HT-29 (cell line): Measurements from ENCODE around the gene UBTD1. TPM values are rescaled to one million over a fixed set of nuclear protein-coding genes. Genes with fewer than 3 reads are reported as not detected.

Experiments used
- DNase-seq: peaks from one replicate; pipeline ENCODE4 v3.0.0-alpha.2; 2015; ENCODE audit warnings: low spot score
- total RNA-seq: library from RNA; depleted of rRNA; stranded (reverse); fragments of >200 nt; shearing (Covaris generic); gene quantifications from 2 replicates; pipeline ENCODE4 v1.2.3, GENCODE V29; 2014; rRNA removed

Gene UBTD1
- total RNA-seq, 1 experiment from 2014 or later = 23.5 TPM

DNA sequence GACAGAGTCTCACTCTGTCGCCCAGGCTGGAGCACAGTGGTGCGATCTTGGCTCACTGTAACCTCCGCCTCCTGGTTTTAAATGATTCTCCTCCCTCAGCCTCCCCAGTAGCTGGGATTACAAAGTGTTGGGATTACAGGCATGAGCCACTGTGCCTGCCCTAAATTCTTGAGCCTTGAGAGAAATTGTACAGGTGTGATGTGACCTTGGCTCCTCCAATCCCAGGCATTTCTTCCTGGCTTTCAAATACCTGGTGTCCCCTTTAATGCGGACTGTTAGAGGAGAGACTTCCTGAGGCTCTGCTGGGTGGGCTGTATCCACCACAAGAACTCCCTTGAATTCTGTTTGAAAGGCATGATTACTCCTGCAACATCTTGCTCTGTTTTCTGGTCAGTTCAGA lies 119.6 kb downstream of the UBTD1 start:
- DNase-seq = no peak

GRCh38 chr10:97618733-97619132 lies 120.0 kb downstream of the UBTD1 start:
- no peak for DNase-seq

Other genes with a start within 250 kb of the UBTD1 start
- gene ARHGAP19, start 206.3 kb upstream of the UBTD1 start, total RNA-seq = 4.6 and 5.2 TPM in 2 replicates
- 3.7 and 5.8 TPM in 2 replicates for gene FRAT1, start 179.7 kb upstream of the UBTD1 start, total RNA-seq
- 29.1 and 30.3 TPM in 2 replicates for gene FRAT2, start 164.2 kb upstream of the UBTD1 start, total RNA-seq
- 67.7 and 76.2 TPM in 2 replicates for gene RRP12, start 97.6 kb upstream of the UBTD1 start, total RNA-seq
- gene PGAM1, start 72.7 kb upstream of the UBTD1 start, total RNA-seq = 362 and 400 TPM in 2 replicates
- gene EXOSC1, start 52.9 kb upstream of the UBTD1 start, total RNA-seq = 35.6 and 44.3 TPM in 2 replicates
- gene ZDHHC16, start 52.7 kb upstream of the UBTD1 start, total RNA-seq = 43.8 and 48.4 TPM in 2 replicates
- 78.7 and 103 TPM in 2 replicates for gene MMS19, start 502 bp upstream of the UBTD1 start, total RNA-seq
- gene ANKRD2, start 73.9 kb downstream of the UBTD1 start, total RNA-seq = 0.23 TPM in 1 of 2 replicates, not detected in the other
- gene HOGA1, start 85.5 kb downstream of the UBTD1 start, total RNA-seq = 0.26 and 0.36 TPM in 2 replicates
- not detected in 2 replicates for gene C10orf62, start 90.8 kb downstream of the UBTD1 start, total RNA-seq
- 0.29 and 1.2 TPM in 2 replicates for gene MORN4, start 134.6 kb downstream of the UBTD1 start, total RNA-seq
- gene PI4K2A, start 141.7 kb downstream of the UBTD1 start, total RNA-seq = 10.4 and 11.2 TPM in 2 replicates
- gene AVPI1, start 188.3 kb downstream of the UBTD1 start, total RNA-seq = 31.9 and 35.5 TPM in 2 replicates
- gene MARVELD1, start 214.8 kb downstream of the UBTD1 start, total RNA-seq = 24.5 and 24.9 TPM in 2 replicates
- gene ZFYVE27, start 238.2 kb downstream of the UBTD1 start, total RNA-seq = 34.6 and 45.5 TPM in 2 replicates